MCF 10A (cell line): ENCODE measurements around the gene CLCNKB. TPM values are rescaled to one million over a fixed set of nuclear protein-coding genes. Genes with fewer than 3 reads are reported as not detected.
A peak's percentile ranks its signal among the peaks of the same experiment; 100 is the strongest.

Source experiments
- BruUV-seq: library from RNA; stranded (reverse); fragments of 400-500 nt; replicated peaks from 2 replicates; lab custom pipeline; 2021; lab: Mats Ljungman, UMichigan
- CTCF ChIA-PET: fragments of 300-600 bp; sonication (Branson Sonifier 250); formaldehyde crosslinking; extraction: SDS; loops from one replicate; lab custom pipeline; 2021; ENCODE audit warnings: antibody characterized with exemption, inconsistent platforms; lab: Yijun Ruan, JAX
- POLR2A ChIA-PET: fragments of 300-600, 350-650 bp; sonication (Branson Sonifier 250); formaldehyde crosslinking; extraction: SDS; loops from one replicate; lab custom pipeline; 2020; ENCODE audit warnings: antibody characterized with exemption, inconsistent platforms; lab: Yijun Ruan, JAX
- DNase-seq: peaks from one replicate; pipeline ENCODE4 v3.0.0-alpha.2; 2018; ENCODE audit not compliant: unreplicated experiment
- H3K27ac Mint-ChIP-seq: one replicate; pipeline ENCODE4 v1.8.0; 2022; ENCODE audit warnings: mild to moderate bottlenecking, low read depth, mixed read lengths; ENCODE audit not compliant: unreplicated experiment
- H3K27me3 Mint-ChIP-seq: one replicate; pipeline ENCODE4 v1.8.0; 2022; ENCODE audit warnings: mixed read lengths; ENCODE audit not compliant: insufficient read depth, unreplicated experiment
- H3K36me3 Mint-ChIP-seq: one replicate; pipeline ENCODE4 v1.8.0; 2022; ENCODE audit warnings: mild to moderate bottlenecking, moderate library complexity, mixed read lengths; ENCODE audit not compliant: insufficient read depth, unreplicated experiment
- H3K4me1 Mint-ChIP-seq: one replicate; pipeline ENCODE4 v1.8.0; 2022; ENCODE audit warnings: mixed read lengths; ENCODE audit not compliant: insufficient read depth, unreplicated experiment
- H3K4me3 Mint-ChIP-seq: one replicate; pipeline ENCODE4 v1.8.0; 2022; ENCODE audit warnings: mild to moderate bottlenecking, moderate library complexity, mixed read lengths; ENCODE audit not compliant: unreplicated experiment
- H3K9me3 Mint-ChIP-seq: one replicate; pipeline ENCODE4 v1.8.0; 2022; ENCODE audit warnings: mixed read lengths; ENCODE audit not compliant: unreplicated experiment
- intact Hi-C: fragments of 100-400 bp; cut with micrococcal nuclease; formaldehyde crosslinking; loops from 2 replicates; pipeline ENCODE4 v1.14.1; 2022
- total RNA-seq: library from RNA; stranded (reverse); gene quantifications from 2 replicates; pipeline ENCODE4 v1.2.3, GENCODE V29; 2022
- TF ChIP-seq, protein P1 (sequence below): fragments of 200-600 bp; IDR thresholded peaks from one replicate; pipeline ENCODE4 v1.8.0; 2022; ENCODE audit warnings: antibody characterized with exemption, mild to moderate bottlenecking; ENCODE audit not compliant: unreplicated experiment

The CLCNKB gene
- total RNA-seq, 1 experiment from 2014 or later: not detected

DNA sequence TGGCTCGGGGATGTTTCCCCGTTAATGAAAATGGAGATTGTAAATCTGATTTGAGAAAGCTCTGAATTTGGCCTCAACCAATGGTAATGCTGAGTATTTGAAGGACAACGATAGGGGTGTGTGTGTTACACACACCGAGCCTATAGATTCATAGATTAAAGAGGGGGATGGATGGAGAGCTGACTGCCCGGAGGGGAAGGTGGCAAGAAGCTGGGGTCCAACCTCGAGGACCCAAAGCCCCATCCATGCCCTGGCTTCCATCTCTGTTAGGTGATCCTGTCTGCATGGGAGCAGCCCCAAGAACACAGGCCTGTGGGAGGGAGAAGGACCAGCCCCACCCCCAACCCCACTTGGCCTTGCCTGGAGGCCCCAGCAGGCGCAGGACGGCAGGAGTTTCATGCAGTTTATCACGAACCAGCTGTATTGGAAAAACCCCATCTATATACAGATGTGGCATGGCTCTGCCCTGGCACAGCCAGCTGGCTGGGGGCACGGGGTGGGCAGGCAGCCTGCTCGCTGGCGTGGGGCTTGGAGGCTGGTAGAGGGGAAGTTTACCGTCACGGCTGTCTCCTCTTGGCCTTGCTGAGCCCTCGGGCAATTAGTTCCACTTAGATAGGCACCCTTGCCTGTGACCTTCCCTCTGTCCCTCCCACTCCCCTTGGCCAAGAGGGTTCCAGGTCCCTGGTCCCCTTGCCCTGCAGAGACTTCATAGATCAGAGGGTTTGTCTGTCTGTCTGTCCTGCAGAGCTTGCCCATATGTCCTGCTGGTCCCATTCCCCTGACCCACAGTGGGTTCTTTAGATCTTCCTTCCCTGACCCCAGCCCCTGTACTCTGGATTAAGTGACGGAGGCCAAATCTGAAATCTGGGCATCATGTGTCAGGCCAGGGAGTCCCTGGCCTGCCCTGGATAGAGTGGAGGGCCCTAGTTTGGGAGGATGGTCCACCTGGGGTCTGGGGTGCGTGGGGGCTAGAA lies 28.8 kb upstream of the CLCNKB start:
- H3K36me3 Mint-ChIP-seq: no peaks in the 10 kb centered on the region
- TF ChIP-seq, protein P1, sequence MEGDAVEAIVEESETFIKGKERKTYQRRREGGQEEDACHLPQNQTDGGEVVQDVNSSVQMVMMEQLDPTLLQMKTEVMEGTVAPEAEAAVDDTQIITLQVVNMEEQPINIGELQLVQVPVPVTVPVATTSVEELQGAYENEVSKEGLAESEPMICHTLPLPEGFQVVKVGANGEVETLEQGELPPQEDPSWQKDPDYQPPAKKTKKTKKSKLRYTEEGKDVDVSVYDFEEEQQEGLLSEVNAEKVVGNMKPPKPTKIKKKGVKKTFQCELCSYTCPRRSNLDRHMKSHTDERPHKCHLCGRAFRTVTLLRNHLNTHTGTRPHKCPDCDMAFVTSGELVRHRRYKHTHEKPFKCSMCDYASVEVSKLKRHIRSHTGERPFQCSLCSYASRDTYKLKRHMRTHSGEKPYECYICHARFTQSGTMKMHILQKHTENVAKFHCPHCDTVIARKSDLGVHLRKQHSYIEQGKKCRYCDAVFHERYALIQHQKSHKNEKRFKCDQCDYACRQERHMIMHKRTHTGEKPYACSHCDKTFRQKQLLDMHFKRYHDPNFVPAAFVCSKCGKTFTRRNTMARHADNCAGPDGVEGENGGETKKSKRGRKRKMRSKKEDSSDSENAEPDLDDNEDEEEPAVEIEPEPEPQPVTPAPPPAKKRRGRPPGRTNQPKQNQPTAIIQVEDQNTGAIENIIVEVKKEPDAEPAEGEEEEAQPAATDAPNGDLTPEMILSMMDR: no peak
- peaks cover 19% of the 10 kb centered on the region for H3K4me1 Mint-ChIP-seq
- H3K27ac Mint-ChIP-seq: no peak overlapping the region
- no peak for DNase-seq
- H3K27me3 Mint-ChIP-seq: no peaks in the 10 kb centered on the region
- H3K9me3 Mint-ChIP-seq: no peaks in the 10 kb centered on the region
- intact Hi-C loops: no loop called here
- no TSS peak for BruUV-seq
- ChIA-PET CTCF (interaction anchor here (0.5 to 1.3 kb wide), 5 partner anchors 18 to 337 kb away, joined by 3 to 7 read pairs (median 4); partner anchors contain the start of gene FBXO42), POLR2A (interaction anchor here (0.6 kb wide), 1 partner anchor 231 kb away, joined by 3 read pairs; no protein-coding TSS in a partner anchor)
- no peak overlapping the region for H3K4me3 Mint-ChIP-seq

GRCh38 chr1:16015491-16015890 lies 28.1 kb upstream of the CLCNKB start:
- H3K36me3 Mint-ChIP-seq: no peaks in the 10 kb centered on the region
- H3K4me1 Mint-ChIP-seq: peaks cover 19% of the 10 kb centered on the region
- TF ChIP-seq, protein P1: no peak
- no peaks in the 10 kb centered on the region for H3K9me3 Mint-ChIP-seq
- no peaks in the 10 kb centered on the region for H3K27me3 Mint-ChIP-seq
- intact Hi-C loops: no loop called here
- CTCF ChIA-PET: interaction anchor here (0.5 to 1.0 kb wide), 3 partner anchors 30 to 337 kb away, joined by 3 to 5 read pairs (median 3); partner anchors contain the start of gene FBXO42
- no TSS peak for BruUV-seq
- no peak overlapping the region for H3K4me3 Mint-ChIP-seq
- no peak for DNase-seq
- POLR2A ChIA-PET: no interaction called here
- no peak overlapping the region for H3K27ac Mint-ChIP-seq

DNA sequence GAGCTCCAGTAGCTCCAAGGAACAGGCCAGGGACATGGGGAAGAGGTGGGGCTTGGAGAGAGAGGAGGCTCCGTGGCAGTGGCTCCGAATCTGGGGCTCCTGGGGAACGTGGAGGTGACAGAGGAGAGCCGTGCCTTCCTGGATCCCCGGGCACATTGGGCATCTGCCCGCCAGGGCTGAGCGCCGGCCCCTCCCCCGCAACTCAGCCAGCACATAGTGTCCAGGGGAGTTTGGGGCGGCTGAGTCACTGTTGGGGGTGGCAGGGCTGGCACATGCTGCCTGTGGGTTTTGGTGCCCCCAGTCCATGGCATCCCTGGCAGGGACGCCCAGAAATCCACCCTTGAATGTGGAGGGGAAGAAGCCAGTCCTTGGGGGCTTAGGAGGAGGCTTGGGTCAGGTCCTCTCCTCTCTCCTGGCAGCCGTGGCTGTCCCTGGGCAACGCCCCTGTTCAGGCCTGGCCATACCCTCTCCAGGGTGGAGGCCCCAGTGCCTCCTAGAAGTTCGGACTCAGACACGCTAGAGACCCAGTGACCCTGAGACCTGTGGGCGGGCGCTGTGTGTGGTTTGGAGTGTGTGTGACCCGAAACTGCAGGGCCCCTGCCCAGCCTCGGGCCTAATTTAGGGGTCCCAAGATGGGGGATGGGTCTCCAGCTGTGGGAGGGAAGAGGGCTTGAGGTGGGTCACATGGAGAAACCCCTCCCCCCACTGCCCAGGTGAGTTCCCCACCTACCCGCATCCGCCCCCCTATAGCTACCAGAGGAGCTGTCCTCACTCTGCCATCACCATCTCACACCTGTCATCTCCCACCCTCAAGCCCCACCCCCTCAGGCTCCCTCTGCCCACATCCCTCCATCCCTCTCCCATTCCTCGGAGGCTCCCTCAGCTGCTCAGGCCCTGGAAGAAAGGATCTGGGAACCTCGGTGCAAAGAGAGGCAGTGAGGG lies 27.4 kb upstream of the CLCNKB start:
- intact Hi-C loops: no loop called here
- Mint-ChIP-seq H3K27me3 (no peaks in the 10 kb centered on the region), H3K4me1 (peaks cover 19% of the 10 kb centered on the region), H3K36me3 (no peaks in the 10 kb centered on the region), H3K27ac (no peak overlapping the region), H3K4me3 (no peak overlapping the region), H3K9me3 (no peaks in the 10 kb centered on the region)
- CTCF ChIA-PET: interaction anchor here (0.6 to 1.0 kb wide), 4 partner anchors 16 to 336 kb away, joined by 3 to 5 read pairs (median 4); partner anchors contain the start of gene FBXO42
- DNase-seq: peak; percentile 54
- POLR2A ChIA-PET: interaction anchor here (0.6 kb wide), 1 partner anchor 251 kb away, joined by 3 read pairs; no protein-coding TSS in a partner anchor
- TF ChIP-seq, protein P1: no peak
- no TSS peak for BruUV-seq
